A673 (cell line): ENCODE results near the gene LTB4R. TPM values are rescaled to one million over a fixed set of nuclear protein-coding genes. Genes with fewer than 3 reads are reported as not detected.
"Not testable (repeated sequence)": the region's sequence is repeated elsewhere in the genome, so short reads cannot be mapped to it uniquely, and the experiment has no call there.

Experiments used
- BruUV-seq: library from RNA; stranded (reverse); fragments of 400-500 nt; replicated peaks from 2 replicates; lab custom pipeline; 2021; lab: Mats Ljungman, UMichigan
- CTCF ChIA-PET: fragments of 300-600 bp; sonication (Branson Sonifier 250); formaldehyde crosslinking; loops from one replicate; lab custom pipeline; 2022; ENCODE audit warnings: antibody characterized with exemption; lab: Charles Lee
- POLR2A ChIA-PET: fragments of 300-600 bp; sonication (Branson Sonifier 250); formaldehyde crosslinking; loops from one replicate; lab custom pipeline; 2022; ENCODE audit warnings: antibody characterized with exemption; ENCODE audit not compliant: low non-redundant PET; lab: Charles Lee
- DNase-seq: peaks from one replicate; pipeline ENCODE4 v3.0.0-alpha.2; 2015; ENCODE audit warnings: low spot score
- H3K27ac ChIP-seq: fragments of 200-600 bp; sonication (generic); 2 replicates; pipeline ENCODE4 v1.5.1; 2016; ENCODE audit warnings: mixed run types, low read depth, mild to moderate bottlenecking, mixed read lengths, antibody characterized with exemption, low read length; ENCODE audit not compliant: poor library complexity, severe bottlenecking
- H3K27me3 ChIP-seq: fragments of 200-600 bp; sonication (generic); replicated peaks from 2 replicates; pipeline ENCODE4 v1.6.1; 2017; ENCODE audit warnings: mixed run types, low read depth, mild to moderate bottlenecking, mixed read lengths, antibody characterized with exemption, low read length; ENCODE audit not compliant: insufficient read depth, poor library complexity
- H3K36me3 ChIP-seq: fragments of 200-600 bp; sonication (generic); 2 replicates; pipeline ENCODE4 v1.6.1; 2016; ENCODE audit warnings: mixed run types, mild to moderate bottlenecking, mixed read lengths, antibody characterized with exemption, low read length; ENCODE audit not compliant: insufficient read depth, poor library complexity, severe bottlenecking
- H3K4me1 ChIP-seq: fragments of 200-600 bp; sonication (generic); 2 replicates; pipeline ENCODE4 v1.6.1; 2017; ENCODE audit warnings: mixed run types, mild to moderate bottlenecking, mixed read lengths, antibody characterized with exemption, low read length; ENCODE audit not compliant: insufficient read depth, poor library complexity, severe bottlenecking
- H3K4me3 ChIP-seq: fragments of 200-600 bp; sonication (generic); 2 replicates; pipeline ENCODE4 v1.5.1; 2016; ENCODE audit warnings: low read depth, mixed run types, mild to moderate bottlenecking, mixed read lengths, low read length; ENCODE audit not compliant: poor library complexity, severe bottlenecking
- H3K9me3 ChIP-seq: fragments of 200-600 bp; sonication (generic); 2 replicates; pipeline ENCODE4 v1.6.1; 2016; ENCODE audit warnings: mixed run types, low read depth, mild to moderate bottlenecking, mixed read lengths, antibody characterized with exemption, low read length; ENCODE audit not compliant: poor library complexity, severe bottlenecking
- EZH2 ChIP-seq: fragments of 200-600 bp; sonication (generic); IDR thresholded peaks from 2 replicates; pipeline ENCODE4 v1.6.1; 2017; ENCODE audit warnings: borderline replicate concordance, low read depth, mild to moderate bottlenecking, mixed read lengths, antibody characterized with exemption, low read length; ENCODE audit not compliant: poor library complexity, severe bottlenecking
- intact Hi-C: fragments of 100-400 bp; cut with micrococcal nuclease; formaldehyde crosslinking; loops from one replicate; pipeline ENCODE4 v1.10.0; 2022; ENCODE audit not compliant: unreplicated experiment
- total RNA-seq: library from RNA; stranded (reverse); gene quantifications from 2 replicates; pipeline ENCODE4 v1.2.3, GENCODE V29; 2021
- TF ChIP-seq, protein P1 (sequence below): fragments of 300-800, 200-600 bp; sonication (generic); conservative IDR thresholded peaks from 2 replicates; pipeline ENCODE4 v1.5.1; 2017; ENCODE audit warnings: low read depth, mild to moderate bottlenecking, antibody characterized with exemption, low read length, moderate library complexity, mixed read lengths

Gene LTB4R
- total RNA-seq, 1 experiment from 2014 or later: 6.6 TPM

DNA sequence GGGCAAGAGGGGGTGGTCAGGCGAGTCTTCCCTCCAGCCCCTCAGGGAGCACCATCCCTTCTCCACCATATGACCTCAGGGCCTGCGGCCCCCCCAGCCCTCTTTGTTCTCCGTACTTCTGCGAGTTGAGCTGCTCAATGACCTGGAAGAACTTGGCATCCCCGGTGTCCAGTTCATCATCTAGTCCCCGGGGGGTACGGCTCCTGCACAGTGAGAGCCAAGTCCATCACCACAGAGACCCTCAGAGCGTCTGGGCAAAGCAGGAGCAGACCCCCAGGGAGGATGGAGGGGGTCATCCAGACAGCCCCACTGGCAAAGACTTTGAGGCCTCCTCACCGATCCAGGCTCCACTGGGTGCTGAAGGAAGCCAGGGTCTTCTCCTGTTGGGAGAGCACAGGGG lies 14.7 kb downstream of the LTB4R start:
- Histone ChIP-seq H3K4me1 (no peaks in the 10 kb centered on the region), H3K4me3 (no peak overlapping the region), H3K27ac (no peak overlapping the region), H3K36me3 (no peaks in the 10 kb centered on the region), H3K9me3 (no peaks in the 10 kb centered on the region), H3K27me3 (no peaks in the 10 kb centered on the region)
- intact Hi-C loops: no loop called here
- CTCF ChIA-PET: interaction anchor here (0.7 to 2.0 kb wide), 3 partner anchors 18 to 117 kb away, joined by 3 to 7 read pairs (median 3); partner anchors contain the start of gene CIDEB
- POLR2A ChIA-PET: no interaction called here
- DNase-seq: no peak
- no TSS peak for BruUV-seq
- TF ChIP-seq EZH2: no peak
- TF ChIP-seq, protein P1, sequence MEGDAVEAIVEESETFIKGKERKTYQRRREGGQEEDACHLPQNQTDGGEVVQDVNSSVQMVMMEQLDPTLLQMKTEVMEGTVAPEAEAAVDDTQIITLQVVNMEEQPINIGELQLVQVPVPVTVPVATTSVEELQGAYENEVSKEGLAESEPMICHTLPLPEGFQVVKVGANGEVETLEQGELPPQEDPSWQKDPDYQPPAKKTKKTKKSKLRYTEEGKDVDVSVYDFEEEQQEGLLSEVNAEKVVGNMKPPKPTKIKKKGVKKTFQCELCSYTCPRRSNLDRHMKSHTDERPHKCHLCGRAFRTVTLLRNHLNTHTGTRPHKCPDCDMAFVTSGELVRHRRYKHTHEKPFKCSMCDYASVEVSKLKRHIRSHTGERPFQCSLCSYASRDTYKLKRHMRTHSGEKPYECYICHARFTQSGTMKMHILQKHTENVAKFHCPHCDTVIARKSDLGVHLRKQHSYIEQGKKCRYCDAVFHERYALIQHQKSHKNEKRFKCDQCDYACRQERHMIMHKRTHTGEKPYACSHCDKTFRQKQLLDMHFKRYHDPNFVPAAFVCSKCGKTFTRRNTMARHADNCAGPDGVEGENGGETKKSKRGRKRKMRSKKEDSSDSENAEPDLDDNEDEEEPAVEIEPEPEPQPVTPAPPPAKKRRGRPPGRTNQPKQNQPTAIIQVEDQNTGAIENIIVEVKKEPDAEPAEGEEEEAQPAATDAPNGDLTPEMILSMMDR: no peak

DNA sequence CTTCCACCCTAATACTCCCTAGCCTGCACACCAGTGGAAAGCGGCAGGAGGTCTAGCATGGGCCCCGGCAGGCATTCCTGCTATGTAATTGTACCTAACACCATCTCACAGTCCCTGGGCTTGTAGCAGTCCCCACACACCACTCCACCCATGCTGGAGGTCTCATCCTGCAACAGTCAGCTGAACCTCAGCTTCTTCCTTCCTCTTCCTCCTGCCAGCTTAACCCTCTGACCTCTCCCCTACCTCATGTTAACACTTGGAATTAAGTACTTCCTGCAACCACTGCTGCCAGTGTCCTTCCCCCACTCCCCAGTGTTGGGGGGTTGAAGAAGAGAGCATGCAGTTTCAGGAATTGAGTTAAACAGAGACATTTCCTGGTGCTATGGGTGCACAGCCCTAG lies 16.0 kb downstream of the LTB4R start:
- no peaks in the 10 kb centered on the region for H3K27me3 ChIP-seq
- intact Hi-C loops: no loop called here
- DNase-seq: no peak
- BruUV-seq: no TSS peak
- no peak overlapping the region for H3K27ac ChIP-seq
- TF ChIP-seq, protein P1: no peak
- no peak for TF ChIP-seq EZH2
- H3K36me3 ChIP-seq: no peaks in the 10 kb centered on the region
- CTCF ChIA-PET: interaction anchor here (1.3 to 1.5 kb wide), 2 partner anchors 105 to 109 kb away, joined by 5 to 6 read pairs; no protein-coding TSS in a partner anchor
- no peaks in the 10 kb centered on the region for H3K9me3 ChIP-seq
- no peaks in the 10 kb centered on the region for H3K4me1 ChIP-seq
- no peak overlapping the region for H3K4me3 ChIP-seq
- POLR2A ChIA-PET: interaction anchor here (0.6 to 0.7 kb wide), 2 partner anchors 18 to 96 kb away, joined by 8 to 14 read pairs; no protein-coding TSS in a partner anchor

DNA sequence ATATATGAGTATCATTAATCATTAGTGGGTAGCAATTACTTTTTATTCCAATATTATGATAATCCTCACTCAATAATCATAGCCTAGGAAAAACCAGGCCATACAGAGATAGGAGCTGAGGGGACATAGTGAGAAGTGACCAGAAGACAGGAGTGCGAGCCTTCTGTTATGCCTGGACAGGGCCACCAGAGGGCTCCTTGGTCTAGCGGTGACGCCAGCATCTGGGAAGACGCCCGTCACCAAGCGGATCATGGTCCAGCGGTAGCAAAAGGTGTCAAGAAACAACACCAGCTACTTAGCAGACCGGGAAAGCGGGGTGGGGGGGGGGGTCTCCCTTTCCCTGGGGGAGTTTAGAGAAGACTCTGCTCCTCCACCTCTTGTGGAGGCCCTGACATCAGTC lies 16.6 kb downstream of the LTB4R start:
- H3K27ac ChIP-seq, intact Hi-C loops, H3K4me1 ChIP-seq, DNase-seq, BruUV-seq, H3K9me3 ChIP-seq, H3K4me3 ChIP-seq, H3K36me3 ChIP-seq, H3K27me3 ChIP-seq: not testable (repeated sequence)
- ChIA-PET CTCF (interaction anchor here (1.2 to 1.5 kb wide), 3 partner anchors 104 to 109 kb away, joined by 5 to 7 read pairs (median 6); no protein-coding TSS in a partner anchor), POLR2A (interaction anchor here (0.6 kb wide), 1 partner anchor 10 kb away, joined by 3 read pairs; no protein-coding TSS in a partner anchor)
- TF ChIP-seq, protein P1: peak; percentile 48
